Cardiac fibroblast (primary cell): ENCODE measurements around the gene SPATA2.

Experiments used
- DNase-seq, 2 donors: peaks; one replicate each; pipeline versions ENCODE4 v3.0.0 to v3.0.0-alpha.2; 2010; ENCODE audit warnings: low read depth in 2 of 2
- H3K4me3 ChIP-seq, 2 donors: replicated peaks in 1 of 2; 1 replicate in 1 of 2; 2 replicates in 1 of 2; pipeline ENCODE4 v1.5.1; 2011; ENCODE audit warnings: low read depth in 2 of 2, low read length in 2 of 2, mild to moderate bottlenecking in 2 of 2, moderate library complexity in 1 of 2
- CTCF ChIP-seq: IDR thresholded peaks from one replicate; pipeline ENCODE4 v1.5.1; 2011; ENCODE audit warnings: low read depth, mild to moderate bottlenecking, low read length, inconsistent platforms

SPATA2 gene

GRCh38 chr20:49928411-49929141 lies 13.2 kb upstream of the SPATA2 start:
- peak; percentile 91 for TF ChIP-seq CTCF
- peak; percentile 91 for DNase-seq
- H3K4me3 ChIP-seq, result no peak overlapping the region

GRCh38 chr20:49925901-49926454 lies 10.6 kb upstream of the SPATA2 start:
- H3K4me3 ChIP-seq, result no peak overlapping the region
- no peak for TF ChIP-seq CTCF
- no peak for DNase-seq

- no peak for DNase-seq
- TF ChIP-seq CTCF, result no peak
- no peak overlapping the region for H3K4me3 ChIP-seq
Measured at GRCh38 chr20:49924247-49924646, 8.9 kb upstream of the SPATA2 start.

GRCh38 chr20:49919461-49919860 lies 4.1 kb upstream of the SPATA2 start:
- DNase-seq, result no peak
- TF ChIP-seq CTCF, result no peak
- H3K4me3 ChIP-seq, result no peak overlapping the region

- no peak for TF ChIP-seq CTCF
- no peak for DNase-seq
- H3K4me3 ChIP-seq, result no peak overlapping the region
Measured at GRCh38 chr20:49919009-49919408, 3.7 kb upstream of the SPATA2 start.

GRCh38 chr20:49918446-49918845 lies 3.1 kb upstream of the SPATA2 start:
- no peak for TF ChIP-seq CTCF
- H3K4me3 ChIP-seq, result no peak overlapping the region
- DNase-seq, result no peak
